ENCODE measurements around the gene CAPZB.

Gene CAPZB

DNA sequence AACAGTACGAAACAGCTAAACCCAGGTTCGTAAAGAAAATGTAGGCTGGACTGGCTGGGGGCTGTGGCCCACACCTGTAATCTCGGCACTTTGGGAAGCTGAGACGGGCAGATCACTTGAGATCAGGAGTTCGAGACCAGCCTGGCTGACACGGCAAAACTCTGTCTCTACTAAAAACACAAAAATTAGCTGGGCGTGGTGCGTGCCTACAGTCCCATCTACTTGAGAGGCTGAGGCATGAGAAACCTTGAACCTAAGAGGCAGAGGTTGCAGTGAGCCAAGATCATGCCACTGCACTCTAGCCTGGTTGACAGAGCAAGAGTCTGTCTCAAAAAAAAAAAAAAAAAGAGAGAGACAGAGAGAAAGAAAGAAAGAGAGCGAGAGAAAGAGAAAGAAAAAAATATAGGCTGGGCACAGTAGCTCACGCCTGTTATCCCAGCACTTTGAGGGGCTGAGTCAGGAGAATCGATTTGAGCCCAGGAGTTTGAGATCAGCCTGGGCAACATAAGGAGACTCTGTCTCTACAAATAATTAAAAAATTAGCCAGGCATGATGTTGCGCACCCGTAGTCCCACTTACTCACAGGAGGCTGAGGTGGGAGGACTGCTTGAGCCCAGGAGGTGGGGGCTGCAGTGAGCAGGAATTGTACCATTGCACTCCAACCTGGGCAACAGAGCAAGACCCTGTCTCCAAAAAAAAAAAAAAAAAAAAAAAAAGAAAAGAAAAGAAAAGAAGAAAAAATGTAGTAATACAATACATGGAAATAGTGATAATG, 35.7 kb downstream of the CAPZB start:
- DNase-seq (ENCODE audit: low read depth in 2 of 2, low spot score in 1 of 2): no peak

GRCh38 chr1:19448491-19449439, 36.6 kb downstream of the CAPZB start:
- DNase-seq (ENCODE audit: low read depth in 2 of 2, low spot score in 1 of 2): no peak

- no peak for DNase-seq (ENCODE audit: low read depth in 2 of 2, low spot score in 1 of 2)
Measured at GRCh38 chr1:19447550-19447949, 37.8 kb downstream of the CAPZB start.

DNA sequence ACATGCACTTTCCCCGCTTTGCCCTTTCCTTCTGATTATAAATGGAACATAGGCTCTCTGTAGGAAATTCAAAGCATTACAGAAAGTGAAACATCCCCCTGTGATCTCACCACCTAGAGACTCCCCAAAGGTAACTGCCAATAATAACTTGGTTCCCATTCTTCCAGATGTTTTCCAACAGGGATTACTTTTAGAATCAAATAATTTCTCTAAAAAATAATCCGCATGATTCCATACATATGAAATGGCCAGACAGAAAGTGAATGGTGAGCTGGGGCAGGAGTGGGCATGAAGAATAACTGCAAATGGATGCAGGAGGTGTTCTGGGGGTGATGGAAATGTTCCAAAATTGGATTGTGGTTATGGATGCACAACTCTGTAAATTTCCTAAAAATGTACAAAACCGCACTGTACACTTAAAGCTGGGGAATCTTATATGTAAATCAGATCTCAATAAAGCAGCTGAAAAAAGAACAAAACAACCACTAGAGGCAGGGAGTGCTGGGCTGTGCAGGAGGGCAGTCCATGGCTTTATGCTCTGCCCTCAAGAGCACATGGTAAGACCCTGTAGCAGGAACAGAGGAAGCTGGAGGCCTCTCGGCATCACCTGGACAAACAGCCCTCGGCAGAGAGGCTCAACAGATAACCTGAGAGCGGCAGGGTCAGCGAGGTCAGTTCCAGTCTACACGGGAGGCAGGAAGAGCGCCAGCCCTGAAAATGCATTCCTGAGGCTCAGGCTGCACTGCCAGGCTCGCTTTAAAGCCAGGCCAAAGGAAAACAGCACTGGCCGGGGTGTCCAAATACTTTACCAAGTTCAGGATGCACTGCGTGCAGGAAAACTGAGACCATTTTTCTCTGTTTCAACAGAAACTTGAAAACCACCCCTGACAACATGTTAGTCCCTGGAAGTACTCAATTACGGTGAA, 39.7 kb downstream of the CAPZB start:
- DNase-seq (ENCODE audit: low read depth in 2 of 2, low spot score in 1 of 2): no peak

- no peak for DNase-seq (ENCODE audit: low read depth in 2 of 2, low spot score in 1 of 2)
Measured at GRCh38 chr1:19444296-19445021, 40.9 kb downstream of the CAPZB start.

DNA sequence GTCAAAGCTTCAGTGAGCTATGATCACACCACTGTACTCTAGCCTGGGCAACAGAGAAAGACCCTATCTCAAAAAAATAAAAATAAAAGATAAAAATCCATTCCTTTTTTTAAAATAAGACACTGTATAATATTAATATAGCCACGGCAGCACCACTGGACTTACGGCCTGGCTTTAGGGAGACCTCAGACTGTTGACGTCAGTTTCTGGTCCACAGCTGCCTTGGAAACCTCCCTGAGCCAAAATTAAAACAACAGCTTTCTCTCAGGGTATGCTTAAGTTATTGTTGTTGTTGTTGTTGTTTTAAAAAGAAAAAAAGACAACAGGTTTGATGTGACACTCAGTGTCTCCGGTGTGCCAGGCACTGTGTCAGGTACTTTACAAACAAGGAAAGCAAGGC, 42.0 kb downstream of the CAPZB start:
- no peak for DNase-seq (ENCODE audit: low read depth in 2 of 2, low spot score in 1 of 2)

DNA sequence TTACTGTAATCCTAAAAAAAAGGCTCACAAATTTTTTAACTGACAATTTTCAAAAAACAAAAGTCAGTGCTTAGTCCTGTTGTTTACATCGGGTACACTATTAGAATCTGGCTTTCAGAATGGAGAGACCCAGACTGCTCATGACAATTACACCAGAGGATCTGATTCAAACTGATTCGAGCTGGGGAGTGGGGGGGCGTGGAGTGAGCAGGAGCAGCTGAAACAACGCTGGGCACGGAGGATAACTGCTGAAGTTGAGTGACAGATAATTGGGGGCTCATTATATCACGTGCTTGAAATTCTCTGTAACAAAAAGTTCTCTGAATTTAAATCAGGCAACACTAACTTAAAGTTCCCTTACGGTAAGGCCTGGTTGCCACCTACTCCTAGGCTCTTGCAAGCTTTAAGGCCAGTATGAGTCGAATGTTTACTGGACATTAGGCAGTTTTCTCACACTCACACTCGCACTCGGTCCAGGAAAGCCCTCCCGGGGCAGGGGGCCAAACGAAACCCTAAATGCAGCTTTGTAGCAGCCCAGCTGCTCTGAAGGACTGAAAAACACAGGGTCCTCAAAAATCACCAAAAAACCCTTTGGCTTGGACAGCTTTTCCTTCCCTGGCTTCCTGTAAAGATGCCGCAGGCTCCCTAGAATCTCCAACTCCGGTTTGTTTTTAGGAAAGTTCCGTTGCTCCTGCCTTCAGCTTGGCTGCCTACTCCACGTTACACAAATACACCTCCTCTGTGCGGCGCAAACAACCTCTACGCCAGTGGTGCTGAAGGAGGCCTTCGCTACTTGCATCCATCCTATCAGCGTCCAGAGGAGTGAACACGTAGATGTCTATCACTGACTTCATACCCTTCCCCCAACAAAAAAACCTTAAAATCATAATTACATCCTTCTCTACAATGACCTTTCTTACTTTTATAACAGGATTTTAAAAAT, 42.9 kb downstream of the CAPZB start:
- no peak for DNase-seq (ENCODE audit: low read depth in 2 of 2, low spot score in 1 of 2)

- DNase-seq (ENCODE audit: low read depth in 2 of 2, low spot score in 1 of 2): no peak
Measured at GRCh38 chr1:19441048-19441780, 44.1 kb downstream of the CAPZB start.

DNA sequence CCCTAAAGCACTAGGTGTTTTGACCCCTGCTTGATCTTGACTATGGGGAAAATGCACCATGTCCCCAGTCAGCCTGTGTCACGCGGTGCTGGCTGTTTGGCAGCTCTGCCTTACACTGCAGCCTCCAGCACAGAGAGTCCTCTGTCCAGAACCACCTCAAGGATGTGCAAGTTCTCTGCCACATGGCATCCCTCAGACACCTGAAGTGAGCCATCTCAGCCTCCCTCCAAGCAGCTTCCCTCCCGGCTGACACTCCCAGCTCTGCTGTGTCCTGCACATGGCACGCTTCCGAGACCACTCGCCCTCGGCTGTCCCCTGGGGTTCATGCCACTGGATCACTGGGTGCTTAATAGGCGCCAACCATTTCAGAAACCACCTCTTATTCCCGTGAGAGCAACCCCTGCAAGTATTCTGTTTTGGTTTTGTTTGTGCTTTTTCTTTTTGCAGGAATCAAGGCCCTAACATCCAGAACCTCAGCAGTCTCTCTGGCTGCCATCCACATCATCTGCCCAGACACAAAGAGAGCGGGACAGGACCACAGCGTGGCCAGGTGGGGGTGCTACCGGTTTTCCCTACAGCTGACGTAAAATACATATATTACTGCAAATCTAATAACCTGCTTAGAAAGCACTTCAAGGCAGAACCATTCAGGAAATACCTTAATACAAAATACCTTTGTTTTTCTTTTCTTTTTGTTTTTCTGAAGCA, 45.7 kb downstream of the CAPZB start:
- DNase-seq (ENCODE audit: low read depth in 2 of 2, low spot score in 1 of 2): no peak

- DNase-seq (ENCODE audit: low read depth in 2 of 2, low spot score in 1 of 2): no peak
Measured at GRCh38 chr1:19438516-19439195, 46.7 kb downstream of the CAPZB start.

DNA sequence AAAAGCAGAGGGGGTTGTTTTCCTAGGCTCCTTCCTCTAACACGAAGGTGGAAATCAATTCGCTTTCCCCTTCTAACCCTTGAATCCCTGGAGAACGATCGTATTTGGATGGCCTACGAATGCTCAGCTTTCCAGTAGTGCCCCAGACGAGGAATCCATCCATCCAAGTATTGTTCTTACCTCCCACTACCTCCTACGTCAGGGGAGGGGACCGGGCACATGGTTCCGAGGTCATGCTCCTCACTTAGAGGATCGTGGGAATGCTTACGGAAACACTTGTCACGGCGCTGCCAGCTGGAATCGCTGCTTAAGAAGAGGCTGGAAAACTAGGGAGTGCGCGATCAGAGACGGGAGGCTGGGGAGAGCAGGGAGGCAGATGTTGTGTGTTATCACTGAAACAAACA, 47.4 kb downstream of the CAPZB start:
- DNase-seq (ENCODE audit: low read depth in 2 of 2, low spot score in 1 of 2): no peak

DNA sequence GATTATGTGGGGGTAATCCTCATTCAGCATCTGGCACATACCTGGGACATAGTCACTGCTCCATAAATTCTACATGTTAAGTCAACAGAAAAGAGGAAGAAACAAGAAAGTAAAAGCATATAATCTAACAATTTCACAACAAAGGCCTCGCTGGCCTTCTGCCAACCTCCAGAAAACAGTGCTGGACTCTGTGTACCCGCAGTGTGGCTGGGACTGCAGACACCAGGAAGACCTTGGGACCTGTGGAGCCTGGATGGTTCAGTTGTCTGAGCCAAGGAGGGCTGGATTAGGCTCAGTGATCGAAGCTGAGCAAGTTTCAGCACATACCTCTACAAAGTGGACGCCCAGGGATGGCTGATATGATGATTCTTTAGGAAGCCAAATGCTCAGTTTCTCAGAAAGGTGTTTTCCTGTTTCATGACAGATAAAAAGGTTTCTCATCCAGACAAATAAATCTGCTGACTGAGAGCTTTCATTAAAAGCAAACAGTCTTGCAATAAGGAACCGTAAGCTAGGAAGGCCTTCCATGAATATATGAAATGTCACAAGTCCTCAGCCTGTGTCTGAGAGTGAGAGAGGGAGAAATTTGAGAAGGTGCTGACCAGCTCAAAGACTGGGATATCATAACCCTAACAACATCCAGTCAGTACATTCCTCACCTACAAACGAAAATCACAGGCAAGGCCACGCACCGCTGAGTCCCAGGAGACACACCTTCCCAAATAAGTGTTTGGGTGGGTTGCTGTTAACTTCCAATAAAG, 48.4 kb downstream of the CAPZB start:
- no peak for DNase-seq (ENCODE audit: low read depth in 2 of 2, low spot score in 1 of 2)

DNA sequence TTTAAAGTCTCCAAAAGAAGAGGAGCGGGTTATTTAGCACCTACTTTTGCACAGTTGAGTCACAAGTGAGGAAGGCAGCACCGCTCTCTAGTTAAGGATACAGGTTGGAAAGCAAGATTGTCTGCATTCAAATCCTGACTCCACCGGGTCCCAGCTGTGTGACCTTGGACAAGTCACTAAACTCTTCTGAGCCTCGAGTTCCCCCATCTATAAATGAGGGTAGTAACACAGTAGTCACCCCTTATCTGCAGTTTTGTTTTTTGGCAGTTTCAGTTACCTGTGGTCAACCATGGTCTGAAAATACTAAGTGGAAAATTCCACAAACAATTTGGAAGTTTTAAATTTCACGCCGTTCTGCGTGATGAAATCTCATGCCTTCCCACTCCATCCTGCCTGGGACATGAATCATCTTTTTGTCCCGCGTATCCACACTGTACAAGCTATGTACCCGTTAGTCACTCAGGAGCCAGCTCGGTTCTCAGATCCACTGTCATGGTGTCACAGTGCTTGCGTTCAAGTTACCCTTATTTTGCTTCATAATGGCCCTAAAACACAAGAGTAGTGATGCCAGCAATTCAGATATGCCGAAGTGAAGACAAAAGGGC, 49.4 kb downstream of the CAPZB start:
- DNase-seq (ENCODE audit: low read depth in 2 of 2, low spot score in 1 of 2): no peak

DNA sequence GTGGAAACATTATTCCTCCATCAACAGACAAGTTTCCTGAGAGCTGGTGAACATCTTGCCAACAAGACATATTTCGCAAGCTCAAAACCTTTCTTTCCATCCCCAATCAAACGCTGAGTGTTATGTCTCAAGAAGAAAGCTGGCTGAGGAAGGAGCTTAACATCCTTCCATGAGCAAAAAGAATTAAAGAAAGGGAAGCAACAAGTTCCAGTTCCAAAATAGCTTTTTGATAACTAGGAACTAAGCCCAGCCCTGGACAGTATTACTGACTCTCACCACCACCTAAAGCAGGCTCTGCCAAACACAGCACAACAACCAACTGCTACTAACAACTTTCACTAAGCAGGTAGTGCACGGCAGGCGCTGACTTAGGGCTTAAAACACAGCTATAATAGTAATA, 50.2 kb downstream of the CAPZB start:
- no peak for DNase-seq (ENCODE audit: low read depth in 2 of 2, low spot score in 1 of 2)

GRCh38 chr1:19433719-19433998, 51.7 kb downstream of the CAPZB start:
- no peak for DNase-seq (ENCODE audit: low read depth in 2 of 2, low spot score in 1 of 2)

GRCh38 chr1:19432943-19433718, 52.2 kb downstream of the CAPZB start:
- no peak for DNase-seq (ENCODE audit: low read depth in 2 of 2, low spot score in 1 of 2)

Measured in stimulated activated CD8-positive, alpha-beta memory T cell treated with anti-CD3 and anti-CD28 coated beads, Interleukin-4, amount 100 ng/mL, for 1 hour (primary cell).